Left colon (tissue), 2 donors: Measurements from ENCODE around the gene RAPGEF4. TPM values are rescaled to one million over a fixed set of nuclear protein-coding genes. Genes with fewer than 3 reads are reported as not detected.

Source experiments
- ATAC-seq: fragments of 200-7000 bp; cut with Tn5 transposase; one replicate; pipeline ENCODE4 v1.9.1; 2020; ENCODE audit warnings: mild to moderate bottlenecking, moderate library complexity
- DNase-seq, 2 donors: peaks; one replicate each; pipeline ENCODE4 v3.0.0-alpha.2; 2020
- intact Hi-C, 2 donors: fragments of 100-400 bp; cut with DNase I in 1 of 2; cut with micrococcal nuclease in 1 of 2; formaldehyde crosslinking; loops; one replicate each; pipeline versions ENCODE4 v1.11.2 to v1.14.0; 2022; cut with DNase I, micrococcal nuclease
- total RNA-seq, 2 donors: library from RNA; stranded (reverse); fragmentation: NEBNext Ultra II Directional; extraction: Animal tissue kit (Norgen Biotek cat#: 25700); gene quantifications; one replicate each; pipeline ENCODE4 v1.2.1, GENCODE V29; 2021
- donor health status: DM: no; HTN: no; CAD: no.
- donor health status: DM: yes; HTN: yes; CAD: no.

RAPGEF4 gene
- total RNA-seq, 2 donors from 2014 or later, result 1.2 to 2.3 TPM

DNA sequence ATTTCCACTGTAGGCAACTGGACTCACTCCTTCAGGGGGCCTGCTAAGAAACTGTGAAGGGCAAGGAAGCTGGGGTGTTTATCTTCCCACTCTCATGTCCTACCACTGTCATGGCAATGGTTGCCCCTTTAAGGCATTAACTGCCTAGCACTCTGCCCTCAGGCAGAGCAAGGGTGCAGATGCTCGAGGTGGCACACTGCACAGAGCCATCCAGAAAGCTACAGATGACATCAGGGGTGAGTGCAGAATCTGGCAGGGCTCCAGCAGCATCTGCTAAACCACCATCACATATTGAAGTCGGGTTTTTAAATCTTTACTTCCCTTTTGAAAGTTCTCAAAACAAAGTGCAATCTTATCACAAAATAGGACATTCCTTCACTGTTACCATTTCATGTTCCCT, 75.4 kb downstream of the RAPGEF4 start:
- ATAC-seq (no peak), DNase-seq (peak in 1 of 2 donors; percentile 24)
- intact Hi-C loops, result no loop called here

DNA sequence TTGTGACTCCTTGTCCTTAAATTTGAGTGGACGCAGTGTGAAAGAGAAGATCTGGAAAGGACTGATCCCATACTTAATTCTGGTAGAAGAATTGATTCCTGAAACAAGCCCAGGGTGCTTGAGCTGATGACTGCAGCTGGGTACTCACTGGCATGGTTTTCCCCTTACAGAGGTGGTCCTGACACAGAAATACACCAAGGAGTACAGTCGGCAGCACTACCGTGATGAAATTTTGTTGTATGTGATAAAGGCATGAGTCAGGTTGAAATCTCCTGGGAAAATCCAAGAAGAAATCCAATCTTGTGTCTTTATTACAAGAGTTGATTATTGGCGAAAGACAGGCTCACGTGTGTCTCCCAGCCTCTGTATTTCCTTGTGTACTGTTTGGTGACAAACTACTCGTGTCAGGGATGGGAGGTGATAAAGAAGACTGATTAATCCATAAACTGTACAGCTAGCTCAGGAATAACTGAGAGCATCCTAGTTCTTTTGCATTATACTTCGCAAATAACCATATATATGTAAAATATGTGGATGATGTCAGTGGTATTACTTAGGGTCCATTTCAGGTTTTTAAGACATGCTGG, 76.6 kb downstream of the RAPGEF4 start:
- intact Hi-C loops, result no loop called here
- DNase-seq, result no peak
- ATAC-seq, result no peak

DNA sequence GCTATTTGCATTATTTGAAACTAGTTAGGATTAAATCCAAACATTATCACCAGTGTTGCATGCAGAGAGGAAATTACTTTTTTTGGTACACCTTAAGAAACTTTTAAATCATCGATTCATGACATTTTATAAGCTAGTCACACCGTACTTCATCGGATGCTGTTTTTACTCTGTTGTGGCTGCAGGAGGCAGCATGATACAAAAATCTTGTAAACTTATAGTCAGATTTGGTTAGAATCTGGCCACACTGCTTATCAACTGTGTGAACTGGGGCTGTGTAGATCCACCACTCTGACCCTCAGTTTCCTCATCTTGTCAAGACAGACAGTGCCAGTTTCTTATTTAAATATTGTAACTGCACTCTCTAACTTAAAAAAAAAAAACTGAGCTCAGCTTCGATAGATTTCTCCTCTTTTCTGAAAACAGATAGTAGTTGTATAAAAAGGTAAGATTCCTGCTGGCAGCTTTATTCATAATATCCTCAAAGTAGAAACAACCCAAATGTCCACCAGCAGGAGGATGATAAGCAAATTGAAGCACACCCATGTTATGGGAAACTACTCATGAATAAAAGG, 77.8 kb downstream of the RAPGEF4 start:
- no peak for ATAC-seq
- DNase-seq, result no peak
- intact Hi-C loops, result no loop called here

DNA sequence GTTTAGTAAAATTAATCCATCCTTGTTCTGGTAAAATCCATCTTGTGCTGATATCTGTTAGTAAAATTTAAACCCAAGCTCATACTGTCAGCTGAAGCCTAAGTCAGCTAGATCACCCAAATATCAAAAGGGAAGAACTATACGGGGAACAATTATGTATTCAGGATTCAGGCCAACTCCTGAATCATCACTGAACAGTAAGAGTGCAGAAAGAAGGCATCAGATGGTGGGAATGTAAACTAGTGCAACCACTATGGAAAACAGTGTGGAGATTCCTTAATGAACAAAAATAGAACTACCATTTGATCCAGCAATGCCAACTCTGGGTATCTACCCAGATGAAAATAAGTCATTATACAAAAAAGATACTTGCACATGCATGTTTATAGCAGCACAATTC, 81.8 kb downstream of the RAPGEF4 start:
- ATAC-seq, result no peak
- intact Hi-C loops, result no loop called here
- no peak for DNase-seq

DNA sequence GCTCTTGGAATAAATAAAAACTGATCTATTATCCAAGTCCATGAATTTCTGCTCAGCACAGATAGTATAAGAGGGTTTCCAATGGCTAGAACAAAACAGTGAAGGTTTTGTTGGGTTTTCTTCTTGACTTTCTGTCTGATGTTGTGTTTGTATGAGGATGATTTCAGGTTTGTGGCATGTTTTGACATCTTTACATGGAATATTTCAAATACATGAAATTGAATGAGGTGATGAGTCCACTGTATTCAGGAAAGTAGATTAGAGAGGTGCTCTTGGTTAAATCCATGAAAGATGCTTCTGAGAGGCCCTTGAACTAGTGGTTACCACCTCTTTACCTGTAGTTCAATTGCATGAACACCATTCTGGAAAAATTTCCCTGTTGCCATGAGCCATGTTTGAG, 84.3 kb downstream of the RAPGEF4 start:
- no peak for DNase-seq
- no peak for ATAC-seq
- intact Hi-C loops, result no loop called here

DNA sequence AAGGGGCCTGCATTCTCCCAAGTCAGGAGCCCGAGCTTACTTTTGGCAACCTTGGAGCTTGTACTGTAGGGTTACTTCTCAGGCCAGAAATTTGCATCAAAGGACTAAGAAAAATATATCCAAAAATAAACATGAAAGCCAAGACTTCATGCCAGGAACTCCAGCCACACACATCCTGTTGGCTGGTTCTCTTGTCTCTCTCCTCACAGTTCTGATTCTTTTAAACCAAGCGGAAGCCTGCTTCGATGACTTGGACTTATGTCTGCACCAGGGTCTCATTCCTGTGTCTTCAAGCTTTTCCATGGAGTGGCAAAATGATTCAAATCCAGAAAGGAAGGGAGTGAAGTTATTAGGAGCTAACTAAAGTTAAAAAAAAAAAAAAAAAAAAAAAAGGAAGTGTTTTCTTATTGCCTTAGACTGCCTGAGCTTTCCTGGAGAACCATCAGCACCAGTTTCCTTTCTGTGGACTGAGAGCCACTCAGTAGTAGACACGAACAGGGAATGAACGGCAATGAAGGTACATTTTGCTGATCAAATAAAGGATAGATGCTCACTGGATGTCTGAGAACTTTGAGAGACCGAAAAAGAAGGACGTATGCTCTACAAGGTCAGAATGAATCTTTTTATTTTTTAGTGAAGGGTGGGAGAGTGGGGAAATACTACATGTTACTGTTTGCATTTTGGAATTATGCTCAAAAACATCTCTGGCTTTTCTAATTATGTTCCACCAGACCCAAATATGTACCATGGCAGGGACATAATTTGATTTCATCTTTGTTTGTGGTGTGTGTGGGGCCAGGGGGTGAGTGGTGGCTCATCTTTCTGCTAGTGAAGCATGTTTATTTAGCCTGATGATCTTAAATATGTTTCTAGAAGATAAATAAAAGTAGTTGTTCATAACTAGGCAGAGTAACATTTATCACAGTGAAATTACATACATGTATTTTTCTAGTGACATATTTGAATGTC, 86.0 kb downstream of the RAPGEF4 start:
- DNase-seq, result no peak
- ATAC-seq, result no peak
- intact Hi-C loops, result no loop called here

DNA sequence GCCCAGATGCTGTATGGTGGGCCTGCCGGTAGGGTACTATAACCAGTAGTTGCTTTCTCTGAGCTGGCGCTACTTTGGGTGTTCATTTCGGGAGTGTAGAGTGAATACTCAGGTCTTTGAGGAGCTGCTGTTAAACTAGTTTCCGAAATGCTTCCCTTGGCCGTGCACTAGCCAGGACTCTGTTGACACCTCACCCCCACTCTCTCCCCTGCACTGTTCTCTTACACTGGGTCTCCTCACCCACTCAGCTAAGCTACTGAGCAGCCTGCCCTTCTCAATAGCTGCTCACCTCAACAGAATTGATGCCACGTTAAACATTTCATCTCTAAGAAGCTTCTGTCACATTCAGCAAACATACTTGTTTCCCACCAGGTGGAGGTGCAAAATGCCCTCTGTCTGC, 86.9 kb downstream of the RAPGEF4 start:
- ATAC-seq, result no peak
- intact Hi-C loops, result no loop called here
- no peak for DNase-seq

DNA sequence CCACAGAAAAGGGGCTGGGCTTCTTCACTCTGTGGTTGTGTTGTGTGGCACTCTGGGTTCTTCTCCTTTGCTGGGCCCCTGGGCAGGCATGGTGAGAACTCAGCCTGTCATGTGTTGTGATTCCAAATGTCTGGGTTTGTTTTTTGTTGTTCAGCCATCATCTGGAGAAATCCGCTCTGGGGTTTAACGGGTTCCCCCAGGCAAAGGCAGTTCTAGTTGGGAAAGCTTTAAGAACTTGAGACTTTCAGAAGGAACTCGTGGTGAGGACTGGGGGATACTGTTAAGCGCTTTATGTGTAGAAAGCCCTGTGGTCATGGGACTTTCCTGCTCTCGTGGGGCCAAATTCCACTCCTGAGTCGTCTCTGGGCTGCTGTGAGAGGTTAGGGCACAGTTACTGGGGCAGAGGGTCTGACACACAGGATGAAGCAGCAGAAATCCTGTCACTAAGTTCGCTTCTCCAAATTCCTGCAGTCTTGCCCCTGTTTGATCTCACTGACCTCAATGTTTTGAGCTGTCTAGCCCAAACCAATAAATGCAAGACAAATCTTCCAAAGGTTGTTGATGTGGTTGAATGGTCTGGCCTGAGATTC, 87.7 kb downstream of the RAPGEF4 start:
- no peak for DNase-seq
- no peak for ATAC-seq
- intact Hi-C loops, result no loop called here

DNA sequence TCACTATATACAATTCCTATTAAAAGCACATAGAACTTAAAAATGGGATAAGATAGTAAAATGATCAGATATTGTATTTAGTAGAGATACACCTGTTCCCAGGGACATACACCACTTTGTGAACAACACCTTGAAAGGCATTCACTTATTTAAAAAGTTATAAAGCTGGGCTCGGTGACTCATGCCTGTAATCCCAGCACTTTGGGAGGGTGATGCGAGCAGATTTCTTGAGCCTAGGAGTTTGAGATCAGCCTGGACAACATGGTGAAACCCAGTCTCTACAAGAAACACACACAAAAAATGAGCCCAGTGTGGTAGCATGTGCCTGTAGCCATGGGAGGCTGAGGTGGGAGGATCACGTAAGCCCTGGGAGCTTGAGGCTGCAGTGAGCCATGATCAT, 90.9 kb downstream of the RAPGEF4 start:
- ATAC-seq (no peak), DNase-seq (no peak)
- intact Hi-C loops, result no loop called here

DNA sequence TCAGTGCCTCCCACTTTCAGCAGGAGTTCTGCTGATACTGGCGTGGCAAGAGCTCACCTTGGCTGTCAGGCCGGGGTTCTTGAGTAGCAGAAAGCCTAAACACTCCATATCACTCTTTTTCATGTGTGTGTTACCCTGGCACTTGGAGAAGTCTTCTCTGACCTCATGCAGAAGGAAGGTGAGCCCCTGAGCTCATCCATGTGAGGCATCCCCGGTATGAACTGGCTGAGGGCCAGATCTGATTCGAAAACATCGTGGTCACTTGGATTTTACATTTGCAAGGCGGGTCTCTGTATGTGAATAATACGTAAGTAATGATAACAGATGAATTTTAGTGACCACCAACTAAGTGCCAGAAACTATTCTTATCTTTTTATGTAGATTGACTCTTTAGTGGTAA, 93.6 kb downstream of the RAPGEF4 start:
- no peak for ATAC-seq
- DNase-seq, result no peak
- intact Hi-C loops, result no loop called here

DNA sequence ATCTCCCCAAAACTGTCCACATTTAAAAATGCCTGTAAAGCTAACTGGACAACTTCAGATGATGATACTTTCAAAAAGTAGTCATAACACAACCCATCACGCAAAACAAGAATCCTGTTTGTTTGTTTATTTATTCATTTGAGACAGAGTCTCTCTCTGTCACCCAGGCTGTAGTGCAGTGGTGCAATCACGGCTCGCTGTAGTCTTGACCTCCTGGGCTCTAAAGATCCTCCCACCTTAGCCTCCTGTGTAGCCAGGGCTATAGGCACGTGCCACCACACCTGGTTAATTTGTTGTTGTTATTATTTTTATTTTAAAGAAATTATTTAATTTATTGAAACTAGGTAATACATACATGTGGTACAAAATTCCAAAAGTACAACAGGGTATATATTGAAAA, 94.8 kb downstream of the RAPGEF4 start:
- no peak for ATAC-seq
- intact Hi-C loops, result no loop called here
- no peak for DNase-seq

DNA sequence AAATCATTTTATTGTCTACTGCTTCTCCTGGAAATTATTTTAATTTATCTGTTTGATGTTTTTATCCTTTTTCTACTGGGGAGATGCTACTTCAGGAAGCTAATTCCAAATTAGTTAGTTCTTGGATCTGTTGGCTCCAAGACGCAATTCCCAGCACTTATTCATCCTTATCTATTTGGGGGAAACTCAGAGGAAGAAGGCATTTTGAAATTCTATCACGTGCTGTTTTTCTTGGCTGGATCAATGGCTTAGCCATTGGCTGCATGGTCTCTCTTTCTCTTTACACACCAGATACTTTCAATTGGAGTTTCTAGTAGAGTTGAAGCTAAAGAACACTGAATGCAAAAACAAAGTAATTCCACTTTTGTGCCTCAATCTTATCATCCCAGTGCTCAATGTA, 98.3 kb downstream of the RAPGEF4 start:
- DNase-seq (no peak), ATAC-seq (no peak)
- intact Hi-C loops, result no loop called here

DNA sequence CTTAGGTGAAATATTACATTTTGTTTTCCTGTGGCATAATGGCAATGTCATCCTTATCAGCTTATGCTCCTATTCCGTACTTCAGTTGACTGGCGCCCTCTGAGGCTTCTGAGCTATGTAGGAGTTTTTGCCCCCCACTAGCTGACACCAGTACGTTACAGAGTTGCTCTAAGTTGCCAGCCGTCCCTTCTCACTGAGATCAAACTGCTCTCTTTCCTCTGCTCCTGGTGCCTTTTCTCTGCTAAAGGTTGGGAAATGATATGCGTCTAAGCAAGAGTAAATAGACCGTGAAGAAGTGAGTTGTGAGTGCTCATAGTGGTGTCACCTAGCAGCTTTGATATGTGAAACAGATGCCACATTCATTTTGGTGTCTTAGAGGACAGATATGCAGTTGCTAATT, 99.2 kb downstream of the RAPGEF4 start:
- no peak for DNase-seq

DNA sequence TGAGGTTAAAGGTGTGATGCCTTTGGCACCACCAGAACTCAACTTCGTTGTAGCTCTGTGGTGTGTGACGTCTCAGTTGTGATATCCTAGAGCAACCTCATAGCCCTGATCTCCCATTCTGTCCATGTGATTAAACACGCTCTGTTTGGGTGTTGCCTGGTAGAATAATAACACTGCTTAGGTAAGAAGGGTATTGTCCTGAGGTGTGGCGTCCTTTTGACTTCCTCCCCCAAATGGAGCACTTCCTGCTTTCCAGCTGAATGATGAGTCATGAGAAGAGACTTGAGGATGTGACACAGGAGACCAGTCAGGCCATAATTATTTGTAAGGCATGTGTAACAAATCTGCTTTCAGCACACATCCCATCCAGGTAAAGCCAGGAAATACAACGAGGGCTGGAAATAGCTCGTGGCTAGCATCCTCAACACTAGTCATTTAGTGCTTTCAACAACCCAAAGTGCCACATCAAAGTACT, 100.7 kb downstream of the RAPGEF4 start:
- ATAC-seq (peak; percentile 56), DNase-seq (no peak)
- intact Hi-C loops, result no loop called here

More for the DNA sequence above, 99.2 kb downstream of the RAPGEF4 start:
- intact Hi-C loops, result no loop called here
- no peak for ATAC-seq

DNA sequence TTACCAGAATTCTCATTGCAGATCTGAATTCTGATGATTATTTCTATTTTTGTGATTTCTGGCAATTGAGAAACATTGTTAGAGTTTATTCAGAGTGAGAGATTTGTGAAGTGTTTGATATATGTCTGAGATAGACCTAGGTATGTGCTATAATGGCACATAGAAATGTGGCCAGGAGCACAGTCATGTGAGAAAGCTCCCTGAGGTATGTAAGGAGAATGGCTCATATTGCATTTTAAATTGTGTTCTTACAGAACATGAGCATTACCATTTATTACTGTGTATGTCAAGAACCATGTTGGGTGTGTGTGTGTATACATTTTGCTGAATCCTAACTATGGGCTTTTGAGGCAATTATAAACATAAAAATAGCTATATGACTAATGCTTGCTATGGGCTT, 101.2 kb downstream of the RAPGEF4 start:
- no peak for ATAC-seq
- intact Hi-C loops, result no loop called here
- DNase-seq, result no peak

DNA sequence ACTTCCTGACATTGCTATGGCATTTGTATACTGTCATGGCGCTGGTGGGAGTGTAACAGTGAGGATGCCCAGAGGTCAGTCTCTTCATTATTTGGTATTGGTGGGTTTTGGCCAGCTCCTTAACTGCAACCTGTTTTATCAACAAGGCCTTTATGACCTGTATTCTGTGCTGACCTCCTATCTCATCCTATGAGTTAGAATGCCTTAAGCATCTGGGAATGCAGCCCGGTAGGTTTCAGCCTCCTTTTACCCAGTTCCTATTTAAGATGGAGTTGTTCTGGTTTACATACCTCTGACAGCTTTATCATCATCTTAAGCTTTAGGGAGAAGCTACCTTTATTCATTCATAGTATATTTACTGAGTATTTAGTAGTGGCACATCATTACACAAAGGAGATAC, 103.8 kb downstream of the RAPGEF4 start:
- ATAC-seq (no peak), DNase-seq (no peak)
- intact Hi-C loops, result no loop called here

DNA sequence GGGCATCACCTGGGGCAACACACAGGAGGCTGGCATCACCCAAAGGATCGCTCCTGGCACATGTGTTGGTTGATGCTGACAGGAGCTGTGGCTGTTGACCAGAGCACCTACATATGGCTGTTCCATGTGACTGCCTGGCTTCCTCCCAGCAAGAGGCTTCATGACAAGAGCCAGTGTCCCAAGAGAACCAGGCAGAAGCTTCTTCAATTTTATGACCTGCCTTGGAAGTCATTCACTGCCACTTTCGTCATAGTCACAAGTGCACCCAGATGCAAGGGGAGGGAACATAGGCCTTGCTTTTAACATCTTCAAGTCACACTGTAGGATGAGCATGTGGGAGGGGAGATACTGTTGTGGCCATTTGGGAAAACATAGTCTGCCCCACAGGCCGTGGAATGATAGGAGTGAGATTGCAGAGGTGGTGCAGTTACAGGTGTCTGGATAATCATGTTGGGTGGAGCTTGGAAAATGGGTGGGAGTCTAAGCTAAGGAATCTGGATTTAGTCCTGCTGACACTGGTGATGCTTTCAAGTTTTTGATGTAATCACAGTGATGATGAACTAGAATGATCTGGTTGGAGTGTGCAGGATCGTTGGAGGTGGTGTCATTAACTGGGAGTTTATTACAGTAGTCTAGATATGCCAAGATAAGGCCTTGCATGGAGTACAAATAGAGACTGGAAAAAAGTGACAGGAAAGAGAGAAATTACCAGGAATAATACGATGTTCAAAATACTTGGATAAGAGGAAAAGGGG, 107.0 kb downstream of the RAPGEF4 start:
- ATAC-seq (no peak), DNase-seq (no peak)
- intact Hi-C loops, result no loop called here

DNA sequence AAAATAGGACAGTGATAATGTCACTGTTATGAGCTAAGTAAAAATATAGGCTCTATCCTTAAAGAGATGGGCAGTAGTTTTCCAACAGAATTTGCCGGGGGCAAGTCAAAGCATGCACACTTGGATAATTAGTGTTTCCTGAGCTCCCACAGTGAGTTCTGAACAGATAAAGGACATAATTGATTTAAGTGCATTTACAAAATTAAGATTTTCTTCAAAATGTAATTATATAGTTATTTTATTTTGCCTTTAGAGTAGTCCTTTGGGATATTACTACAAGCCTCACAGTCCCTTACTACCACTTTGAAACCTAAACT, 107.6 kb downstream of the RAPGEF4 start:
- intact Hi-C loops, result no loop called here
- ATAC-seq (no peak), DNase-seq (no peak)
